IMR-90 (cell line): ENCODE results near the gene SHB.

Experiments used
- BHLHE40 ChIP-seq: fragments of 150-350 bp; IDR thresholded peaks from 2 replicates; pipeline ENCODE4 v1.6.1; 2016; ENCODE audit warnings: mild to moderate bottlenecking, low read depth, low read length
- CEBPB ChIP-seq: IDR thresholded peaks from 2 replicates; pipeline ENCODE4 v1.6.1; 2012; ENCODE audit warnings: low read depth, low read length, improper control_type of control experiment
- CTCF ChIP-seq: conservative IDR thresholded peaks from 2 replicates; pipeline ENCODE4 v1.5.1; 2012; ENCODE audit warnings: mild to moderate bottlenecking, low read depth, low read length, improper control_type of control experiment
- FOS ChIP-seq: fragments of 150-350 bp; IDR thresholded peaks from 2 replicates; pipeline ENCODE4 v1.6.1; 2016; ENCODE audit warnings: low read depth, low read length
- MAFK ChIP-seq: IDR thresholded peaks from 2 replicates; pipeline ENCODE4 v1.6.1; 2012; ENCODE audit warnings: low read depth, low read length, improper control_type of control experiment
- MAZ ChIP-seq: IDR thresholded peaks from 2 replicates; pipeline ENCODE4 v1.6.1; 2012; ENCODE audit warnings: low read depth, mild to moderate bottlenecking, low read length, improper control_type of control experiment, moderate library complexity, borderline replicate concordance
- MXI1 ChIP-seq: IDR thresholded peaks from 2 replicates; pipeline ENCODE4 v1.6.1; 2012; ENCODE audit warnings: low read depth, mild to moderate bottlenecking, low read length, moderate library complexity, borderline replicate concordance
- POLR2A ChIP-seq: IDR thresholded peaks from 2 replicates; pipeline ENCODE4 v1.6.1; 2012; ENCODE audit warnings: mild to moderate bottlenecking, low read depth, low read length
- RAD21 ChIP-seq: IDR thresholded peaks from 2 replicates; pipeline ENCODE4 v1.6.1; 2012; ENCODE audit warnings: low read length, improper control_type of control experiment
- RCOR1 ChIP-seq: IDR thresholded peaks from 2 replicates; pipeline ENCODE4 v1.6.1; 2012; ENCODE audit warnings: mild to moderate bottlenecking, low read length, improper control_type of control experiment; ENCODE audit not compliant: insufficient replicate concordance
- RFX5 ChIP-seq: IDR thresholded peaks from 2 replicates; pipeline ENCODE4 v1.8.0; 2012; ENCODE audit warnings: low read depth, mild to moderate bottlenecking, low read length, moderate library complexity
- SMC3 ChIP-seq: fragments of 150-350 bp; IDR thresholded peaks from 2 replicates; pipeline ENCODE4 v1.6.1; 2016; ENCODE audit warnings: low read depth, mild to moderate bottlenecking, antibody characterized with exemption, low read length, moderate library complexity
- USF2 ChIP-seq: fragments of 150-350 bp; IDR thresholded peaks from 2 replicates; pipeline ENCODE4 v1.6.1; 2017; ENCODE audit warnings: mild to moderate bottlenecking, antibody characterized with exemption, low read length, low read depth

- TF ChIP-seq CTCF (no peak), POLR2A (no peak), BHLHE40 (no peak), MAZ (no peak), RCOR1 (no peak), RAD21 (no peak), RFX5 (no peak), USF2 (no peak), SMC3 (no peak), MXI1 (no peak), CEBPB (no peak), MAFK (no peak), FOS (no peak)
These were observed 23.6 kb upstream of the SHB start for GRCh38 chr9:38092656-38093055.
